Hepatocyte (in vitro differentiated cells): ENCODE results near the gene THAP2. TPM values are rescaled to one million over a fixed set of nuclear protein-coding genes. Genes with fewer than 3 reads are reported as not detected.

Source experiments
- DNase-seq: peaks from one replicate; pipeline ENCODE4 v3.0.0-alpha.2; 2016; ENCODE audit warnings: low spot score
- H2AFZ ChIP-seq: fragments of 200-600 bp; sonication (generic); 2 replicates; pipeline ENCODE4 v1.6.0; 2016; ENCODE audit warnings: antibody characterized with exemption, mild to moderate bottlenecking
- H3K27ac ChIP-seq: fragments of 200-600 bp; sonication (generic); 2 replicates; pipeline ENCODE4 v1.5.1; 2016; ENCODE audit warnings: mild to moderate bottlenecking
- H3K27me3 ChIP-seq: fragments of 200-600 bp; sonication (generic); 2 replicates; pipeline ENCODE4 v1.6.1; 2016
- H3K36me3 ChIP-seq: fragments of 200-600 bp; sonication (generic); replicated peaks from 2 replicates; pipeline ENCODE4 v1.5.1; 2016; ENCODE audit warnings: low read depth; ENCODE audit not compliant: insufficient read depth
- H3K4me1 ChIP-seq: fragments of 200-600 bp; sonication (generic); 2 replicates; pipeline ENCODE4 v1.5.1; 2016; ENCODE audit warnings: mild to moderate bottlenecking, moderate library complexity; ENCODE audit not compliant: insufficient read depth
- H3K4me2 ChIP-seq: fragments of 200-600 bp; sonication (generic); 2 replicates; pipeline ENCODE4 v1.6.0; 2016
- H3K4me3 ChIP-seq: fragments of 200-600 bp; sonication (generic); 2 replicates; pipeline ENCODE4 v1.5.1; 2016; ENCODE audit warnings: mild to moderate bottlenecking
- H3K79me2 ChIP-seq: fragments of 200-600 bp; sonication (generic); 2 replicates; pipeline ENCODE4 v1.6.0; 2017; ENCODE audit warnings: mild to moderate bottlenecking
- H3K9me2 ChIP-seq: fragments of 200-600 bp; sonication (generic); replicated peaks from 2 replicates; pipeline ENCODE4 v1.6.0; 2017; ENCODE audit warnings: mild to moderate bottlenecking; ENCODE audit not compliant: insufficient read depth
- H3K9me3 ChIP-seq: fragments of 200-600 bp; sonication (generic); 2 replicates; pipeline ENCODE4 v1.5.1; 2016; ENCODE audit warnings: low read depth, mild to moderate bottlenecking
- H4K20me1 ChIP-seq: fragments of 200-600 bp; sonication (generic); 2 replicates; pipeline ENCODE4 v1.6.0; 2016; ENCODE audit warnings: mild to moderate bottlenecking; ENCODE audit not compliant: insufficient read depth, poor library complexity, severe bottlenecking
- CTCF ChIP-seq: fragments of 200-600 bp; sonication (generic); IDR thresholded peaks from 2 replicates; pipeline ENCODE4 v1.5.1; 2016; ENCODE audit warnings: antibody characterized with exemption, mild to moderate bottlenecking; ENCODE audit not compliant: poor library complexity
- EZH2 ChIP-seq: fragments of 200-600 bp; sonication (generic); IDR thresholded peaks from 2 replicates; pipeline ENCODE4 v1.6.1; 2016; ENCODE audit warnings: antibody characterized with exemption, mild to moderate bottlenecking, borderline replicate concordance
- EZH2phosphoT487 ChIP-seq: fragments of 200-600 bp; sonication (generic); IDR thresholded peaks from one replicate; pipeline ENCODE4 v1.6.1; 2018; ENCODE audit warnings: antibody characterized with exemption, mild to moderate bottlenecking, low read depth, moderate library complexity; ENCODE audit not compliant: unreplicated experiment, severe bottlenecking
- WGBS: methylation state at CpG from one replicate; pipeline ENCODE4 v1.1.6; 2016; ENCODE audit warnings: low lambda C conversion rate; ENCODE audit errors: missing lambda C conversion rate; 5-methylcytosine and 5-hydroxymethylcytosine counted together
- polyA plus RNA-seq: library from polyadenylated mRNA; unstranded; fragments of >200 nt; fragmentation: Nextera tagmentation; extraction: Ambion mirVana; gene quantifications from 2 replicates; pipeline ENCODE4 v1.2.1, GENCODE V29; 2016
- total RNA-seq: library from RNA; depleted of rRNA; stranded (reverse); fragments of >200 nt; gene quantifications from 2 replicates; pipeline ENCODE4 v1.2.3, GENCODE V29; 2014

THAP2 gene
- total and polyA plus RNA-seq, 2 experiments from 2014 or later: 6.1 TPM

- Histone ChIP-seq H3K79me2 (peaks cover 100% of the 10 kb centered on the region), H3K4me3 (no peak overlapping the region), H3K36me3 (no peaks in the 10 kb centered on the region), H3K4me2 (no peak overlapping the region), H3K4me1 (no peaks in the 10 kb centered on the region), H4K20me1 (peaks cover 46% of the 10 kb centered on the region), H2AFZ (no peak overlapping the region), H3K27ac (no peak overlapping the region), H3K27me3 (no peaks in the 10 kb centered on the region), H3K9me2 (no peaks in the 10 kb centered on the region), H3K9me3 (no peaks in the 10 kb centered on the region)
- DNase-seq: no peak
- TF ChIP-seq EZH2 (no peak), CTCF (no peak), EZH2phosphoT487 (no peak)
- 73% methylated on average over 3 of the region's 3 CpGs for WGBS
These were observed 7.4 kb upstream of the THAP2 start for GRCh38 chr12:71656740-71657139.

GRCh38 chr12:71661977-71662530 lies 2.0 kb upstream of the THAP2 start:
- H3K79me2 ChIP-seq: peaks cover 84% of the 10 kb centered on the region
- TF ChIP-seq EZH2phosphoT487: no peak
- TF ChIP-seq CTCF: no peak
- TF ChIP-seq EZH2: no peak
- H3K27ac ChIP-seq: peak overlapping the region; percentile 95
- H3K9me2 ChIP-seq: no peaks in the 10 kb centered on the region
- peak overlapping the region; percentile 71 for H3K4me3 ChIP-seq
- DNase-seq: no peak
- H3K36me3 ChIP-seq: no peaks in the 10 kb centered on the region
- no peaks in the 10 kb centered on the region for H3K9me3 ChIP-seq
- WGBS: 13% methylated on average over 8 of the region's 8 CpGs
- H4K20me1 ChIP-seq: peaks cover 38% of the 10 kb centered on the region
- peak overlapping the region; percentile 80 for H3K4me2 ChIP-seq
- no peaks in the 10 kb centered on the region for H3K27me3 ChIP-seq
- peaks cover 7% of the 10 kb centered on the region for H3K4me1 ChIP-seq
- no peak overlapping the region for H2AFZ ChIP-seq

GRCh38 chr12:71662849-71663560 lies 1.1 kb upstream of the THAP2 start:
- peaks cover 81% of the 10 kb centered on the region for H3K79me2 ChIP-seq
- H3K36me3 ChIP-seq: no peaks in the 10 kb centered on the region
- H3K9me3 ChIP-seq: no peaks in the 10 kb centered on the region
- peak overlapping the region; percentile 95 for H3K27ac ChIP-seq
- peak overlapping the region; percentile 71 for H3K4me3 ChIP-seq
- peak; percentile 79 for DNase-seq
- no peaks in the 10 kb centered on the region for H3K27me3 ChIP-seq
- peak overlapping the region; percentile 34 for H2AFZ ChIP-seq
- no peaks in the 10 kb centered on the region for H3K9me2 ChIP-seq
- TF ChIP-seq EZH2phosphoT487 (no peak), CTCF (no peak), EZH2 (no peak)
- H3K4me2 ChIP-seq: peak overlapping the region; percentile 80
- H4K20me1 ChIP-seq: peaks cover 38% of the 10 kb centered on the region
- WGBS: under 1% methylated on average over 45 of the region's 53 CpGs
- peaks cover 7% of the 10 kb centered on the region for H3K4me1 ChIP-seq
